Mesendoderm (in vitro differentiated cells): ENCODE data around the gene SLC30A7.

Experiments
- DNase-seq: peaks from one replicate; pipeline ENCODE4 v3.0.0; 2013
- H2AK5ac ChIP-seq: 2 replicates; pipeline ENCODE4 v1.6.1; 2013; ENCODE audit warnings: low read length, inconsistent platforms
- H2BK120ac ChIP-seq: 2 replicates; pipeline ENCODE4 v1.6.1; 2013; ENCODE audit warnings: low read depth, mild to moderate bottlenecking, low read length, moderate library complexity, mixed read lengths
- H2BK15ac ChIP-seq: replicated peaks from 2 replicates; pipeline ENCODE4 v1.6.1; 2013; ENCODE audit warnings: low read depth, mild to moderate bottlenecking, moderate library complexity
- H2BK5ac ChIP-seq: 2 replicates; pipeline ENCODE4 v1.6.1; 2013; ENCODE audit warnings: low read length, inconsistent platforms
- H3K18ac ChIP-seq: 2 replicates; pipeline ENCODE4 v1.6.1; 2013; ENCODE audit warnings: mild to moderate bottlenecking, low read length, mixed read lengths
- H3K23ac ChIP-seq: one replicate; pipeline ENCODE4 v1.6.1; 2013; ENCODE audit warnings: low read length
- H3K27ac ChIP-seq: 2 replicates; pipeline ENCODE4 v1.5.1; 2013; ENCODE audit warnings: low read depth, mild to moderate bottlenecking, inconsistent platforms, low read length, moderate library complexity
- H3K27me3 ChIP-seq: 2 replicates; pipeline ENCODE4 v1.6.1; 2013; ENCODE audit warnings: low read length, control low read depth, mild to moderate bottlenecking, inconsistent platforms; ENCODE audit not compliant: insufficient read depth, poor library complexity
- H3K36me3 ChIP-seq: 2 replicates; pipeline ENCODE4 v1.6.1; 2013; ENCODE audit warnings: low read length, inconsistent platforms; ENCODE audit not compliant: control insufficient read depth, insufficient read depth
- H3K4ac ChIP-seq: one replicate; pipeline ENCODE4 v1.6.1; 2013; ENCODE audit warnings: low read depth, mild to moderate bottlenecking, low read length, moderate library complexity
- H3K4me1 ChIP-seq: 2 replicates; pipeline ENCODE4 v1.6.1; 2013; ENCODE audit warnings: low read depth, low read length, inconsistent platforms; ENCODE audit not compliant: control insufficient read depth
- H3K4me2 ChIP-seq: 2 replicates; pipeline ENCODE4 v1.6.1; 2013; ENCODE audit warnings: low read length
- H3K4me3 ChIP-seq: 2 replicates; pipeline ENCODE4 v1.5.1; 2013; ENCODE audit warnings: mild to moderate bottlenecking, low read length
- H3K56ac ChIP-seq: one replicate; pipeline ENCODE4 v1.6.1; 2013; ENCODE audit warnings: low read length
- H3K79me1 ChIP-seq: 2 replicates; pipeline ENCODE4 v1.6.1; 2013; ENCODE audit warnings: low read length, inconsistent platforms
- H3K79me2 ChIP-seq: 2 replicates; pipeline ENCODE4 v1.6.1; 2013; ENCODE audit warnings: mild to moderate bottlenecking, low read length; ENCODE audit not compliant: control insufficient read depth, insufficient read depth
- H3K9ac ChIP-seq: 2 replicates; pipeline ENCODE4 v1.6.1; 2013; ENCODE audit warnings: low read length, inconsistent platforms
- H4K5ac ChIP-seq: one replicate; pipeline ENCODE4 v1.6.1; 2013; ENCODE audit warnings: low read length
- H4K8ac ChIP-seq: one replicate; pipeline ENCODE4 v1.6.1; 2013; ENCODE audit warnings: low read depth, mild to moderate bottlenecking, control low read depth, low read length, moderate library complexity
- WGBS: extraction: QIAGEN DNeasy Blood & Tissue Kit; methylation state at CpG from one replicate; pipeline ENCODE4 v1.1.7; 2013; ENCODE audit warnings: low lambda C conversion rate, missing lambda C conversion rate; ENCODE audit not compliant: insufficient coverage; ENCODE audit errors: extremely low coverage; 5-methylcytosine and 5-hydroxymethylcytosine counted together

The SLC30A7 gene

GRCh38 chr1:101002551-101002950 is 106.7 kb downstream of the SLC30A7 start:
- Histone ChIP-seq H3K56ac (no peak overlapping the region), H2BK120ac (no peak overlapping the region), H2BK5ac (no peak overlapping the region), H3K9ac (no peak overlapping the region), H3K4me1 (peaks cover 4% of the 10 kb centered on the region), H3K27ac (no peak overlapping the region), H3K4me3 (no peak overlapping the region), H2BK15ac (no peak overlapping the region), H3K36me3 (peaks cover 3% of the 10 kb centered on the region), H3K18ac (no peak overlapping the region), H3K27me3 (no peaks in the 10 kb centered on the region), H3K79me1 (no peaks in the 10 kb centered on the region), H3K23ac (no peak overlapping the region), H4K5ac (no peak overlapping the region), H3K79me2 (no peaks in the 10 kb centered on the region), H3K4ac (no peak overlapping the region), H2AK5ac (no peak overlapping the region), H4K8ac (no peak overlapping the region), H3K4me2 (no peak overlapping the region)
- DNase-seq: peak; percentile 91
- no CpG with 5 or more reads among the region's 2 CpGs for WGBS

GRCh38 chr1:101003012-101003650 is 107.2 kb downstream of the SLC30A7 start:
- H3K4me1 ChIP-seq: peaks cover 4% of the 10 kb centered on the region
- no peak overlapping the region for H3K4me2 ChIP-seq
- no peak overlapping the region for H2BK5ac ChIP-seq
- no peak overlapping the region for H2AK5ac ChIP-seq
- H3K27me3 ChIP-seq: no peaks in the 10 kb centered on the region
- H3K23ac ChIP-seq: no peak overlapping the region
- no CpG with 5 or more reads among the region's 1 CpG for WGBS
- no peak overlapping the region for H3K4ac ChIP-seq
- H3K79me1 ChIP-seq: no peaks in the 10 kb centered on the region
- no peak overlapping the region for H4K5ac ChIP-seq
- no peak for DNase-seq
- no peak overlapping the region for H3K9ac ChIP-seq
- H2BK120ac ChIP-seq: no peak overlapping the region
- H3K36me3 ChIP-seq: peaks cover 3% of the 10 kb centered on the region
- H3K4me3 ChIP-seq: no peak overlapping the region
- H3K79me2 ChIP-seq: no peaks in the 10 kb centered on the region
- H3K56ac ChIP-seq: no peak overlapping the region
- no peak overlapping the region for H3K18ac ChIP-seq
- no peak overlapping the region for H4K8ac ChIP-seq
- no peak overlapping the region for H3K27ac ChIP-seq
- no peak overlapping the region for H2BK15ac ChIP-seq

- no peak overlapping the region for H2BK5ac ChIP-seq
- no peaks in the 10 kb centered on the region for H3K27me3 ChIP-seq
- no peak overlapping the region for H3K4ac ChIP-seq
- H3K18ac ChIP-seq: no peak overlapping the region
- no peak overlapping the region for H3K27ac ChIP-seq
- H4K5ac ChIP-seq: no peak overlapping the region
- H3K4me2 ChIP-seq: no peak overlapping the region
- no peak overlapping the region for H2BK15ac ChIP-seq
- H3K4me1 ChIP-seq: peaks cover 4% of the 10 kb centered on the region
- H2BK120ac ChIP-seq: no peak overlapping the region
- no peak overlapping the region for H3K4me3 ChIP-seq
- no peak overlapping the region for H2AK5ac ChIP-seq
- peaks cover 3% of the 10 kb centered on the region for H3K36me3 ChIP-seq
- WGBS: no CpG with 5 or more reads among the region's 1 CpG
- no peak overlapping the region for H3K9ac ChIP-seq
- H3K56ac ChIP-seq: no peak overlapping the region
- no peak overlapping the region for H4K8ac ChIP-seq
- DNase-seq: peak; percentile 12
- no peaks in the 10 kb centered on the region for H3K79me2 ChIP-seq
- H3K79me1 ChIP-seq: no peaks in the 10 kb centered on the region
- no peak overlapping the region for H3K23ac ChIP-seq
Observed at GRCh38 chr1:101004061-101004460, 108.2 kb downstream of the SLC30A7 start.

GRCh38 chr1:101004670-101005069 is 108.8 kb downstream of the SLC30A7 start:
- Histone ChIP-seq H3K56ac (no peak overlapping the region), H3K4me1 (peaks cover 4% of the 10 kb centered on the region), H3K4ac (no peak overlapping the region), H3K79me1 (no peaks in the 10 kb centered on the region), H4K8ac (no peak overlapping the region), H2AK5ac (no peak overlapping the region), H3K23ac (no peak overlapping the region), H3K9ac (no peak overlapping the region), H3K4me2 (no peak overlapping the region), H3K18ac (no peak overlapping the region), H3K27me3 (no peaks in the 10 kb centered on the region), H4K5ac (no peak overlapping the region), H3K27ac (no peak overlapping the region), H3K36me3 (peaks cover 3% of the 10 kb centered on the region), H2BK5ac (no peak overlapping the region), H3K79me2 (no peaks in the 10 kb centered on the region), H3K4me3 (no peak overlapping the region), H2BK120ac (no peak overlapping the region), H2BK15ac (no peak overlapping the region)
- no peak for DNase-seq
- no CpG with 5 or more reads among the region's 3 CpGs for WGBS

GRCh38 chr1:101005183-101005582 is 109.3 kb downstream of the SLC30A7 start:
- Histone ChIP-seq H2AK5ac (no peak overlapping the region), H2BK120ac (no peak overlapping the region), H2BK15ac (no peak overlapping the region), H3K27ac (no peak overlapping the region), H3K4ac (no peak overlapping the region), H3K27me3 (no peaks in the 10 kb centered on the region), H3K79me1 (no peaks in the 10 kb centered on the region), H3K36me3 (peaks cover 3% of the 10 kb centered on the region), H4K8ac (no peak overlapping the region), H2BK5ac (no peak overlapping the region), H4K5ac (no peak overlapping the region), H3K9ac (no peak overlapping the region), H3K23ac (no peak overlapping the region), H3K4me3 (no peak overlapping the region), H3K79me2 (no peaks in the 10 kb centered on the region), H3K18ac (no peak overlapping the region), H3K56ac (no peak overlapping the region), H3K4me2 (no peak overlapping the region), H3K4me1 (peaks cover 4% of the 10 kb centered on the region)
- WGBS: no CpG with 5 or more reads among the region's 1 CpG
- no peak for DNase-seq

GRCh38 chr1:101005871-101006270 is 110.0 kb downstream of the SLC30A7 start:
- H3K23ac ChIP-seq: no peak overlapping the region
- no CpG with 5 or more reads among the region's 4 CpGs for WGBS

More at GRCh38 chr1:101005871-101006270, 110.0 kb downstream of the SLC30A7 start:
- H2BK120ac ChIP-seq: no peak overlapping the region
- H2BK15ac ChIP-seq: no peak overlapping the region
- H3K27ac ChIP-seq: no peak overlapping the region
- no peak overlapping the region for H4K8ac ChIP-seq
- no peak for DNase-seq
- no peak overlapping the region for H3K4ac ChIP-seq
- H3K9ac ChIP-seq: no peak overlapping the region
- H2BK5ac ChIP-seq: no peak overlapping the region
- H4K5ac ChIP-seq: no peak overlapping the region
- no peak overlapping the region for H3K56ac ChIP-seq
- no peaks in the 10 kb centered on the region for H3K27me3 ChIP-seq
- peaks cover 3% of the 10 kb centered on the region for H3K36me3 ChIP-seq
- H3K79me1 ChIP-seq: no peaks in the 10 kb centered on the region
- H2AK5ac ChIP-seq: no peak overlapping the region
- H3K4me3 ChIP-seq: no peak overlapping the region
- H3K79me2 ChIP-seq: no peaks in the 10 kb centered on the region
- H3K4me1 ChIP-seq: peaks cover 4% of the 10 kb centered on the region
- H3K4me2 ChIP-seq: no peak overlapping the region
- H3K18ac ChIP-seq: no peak overlapping the region
